Measurements from ENCODE around the gene ETV2. TPM values are rescaled to one million over a fixed set of nuclear protein-coding genes. Genes with fewer than 3 reads are reported as not detected.

ETV2 gene
- total RNA-seq, 2 donors from 2014 or later, result 1.2 to 1.3 TPM

GRCh38 chr19:35692010-35692409 is 50.5 kb downstream of the ETV2 start:
- no peaks in the 10 kb centered on the region for H3K9me3 Mint-ChIP-seq

GRCh38 chr19:35693422-35693821 is 51.9 kb downstream of the ETV2 start:
- no peak overlapping the region for H3K4me3 Mint-ChIP-seq
- H3K9ac ChIP-seq (ENCODE audit: extremely low read depth, low read length, poor library complexity, severe bottlenecking), result no peak overlapping the region

More at GRCh38 chr19:35692010-35692409, 50.5 kb downstream of the ETV2 start:
- H3K27me3 Mint-ChIP-seq (ENCODE audit: insufficient read depth), result peaks cover 4% of the 10 kb centered on the region
- Histone ChIP-seq H3K27me3 (ENCODE audit: control insufficient read depth, insufficient read depth, low read length, poor library complexity, severe bottlenecking) (no peaks in the 10 kb centered on the region), H3K4me1 (ENCODE audit: control insufficient read depth, insufficient read depth, low read length) (no peaks in the 10 kb centered on the region), H3K9me3 (ENCODE audit: control insufficient read depth, low read length) (no peaks in the 10 kb centered on the region), H3K9ac (ENCODE audit: extremely low read depth, low read length, poor library complexity, severe bottlenecking) (no peak overlapping the region), H3K4me3 (ENCODE audit: low read length) (no peak overlapping the region), H3K36me3 (ENCODE audit: control insufficient read depth, insufficient read depth, low read length) (no peaks in the 10 kb centered on the region), H3K27ac (ENCODE audit: low read depth, low read length) (no peak overlapping the region)
- no peak overlapping the region for H3K27ac Mint-ChIP-seq
- TF ChIP-seq CTCF (conservative IDR thresholded peaks at IDR 0.05), result no peak
- no peaks in the 10 kb centered on the region for H3K36me3 Mint-ChIP-seq (ENCODE audit: low read depth)
- WGBS, 2 experiments (ENCODE audit: insufficient coverage in 1 of 2, insufficient read length in 1 of 2), result 92 to 93% methylated on average over 3 to 11 of the region's 11 CpGs
- no peak overlapping the region for H3K4me3 Mint-ChIP-seq
- no peak for DNase-seq
- H3K4me1 Mint-ChIP-seq, result no peaks in the 10 kb centered on the region

GRCh38 chr19:35693835-35694599 is 52.5 kb downstream of the ETV2 start:
- H3K4me3 Mint-ChIP-seq, result no peak overlapping the region
- peak; percentile 96 for DNase-seq

More at GRCh38 chr19:35693422-35693821, 51.9 kb downstream of the ETV2 start:
- 31 to 70% methylated on average over 2 to 5 of the region's 8 CpGs for WGBS, 2 experiments (ENCODE audit: insufficient coverage in 1 of 2, insufficient read length in 1 of 2)
- Mint-ChIP-seq H3K36me3 (ENCODE audit: low read depth) (no peaks in the 10 kb centered on the region), H3K9me3 (no peaks in the 10 kb centered on the region), H3K27me3 (ENCODE audit: insufficient read depth) (peaks cover 5% of the 10 kb centered on the region), H3K4me1 (no peaks in the 10 kb centered on the region), H3K27ac (no peak overlapping the region)
- Histone ChIP-seq H3K27me3 (ENCODE audit: control insufficient read depth, insufficient read depth, low read length, poor library complexity, severe bottlenecking) (no peaks in the 10 kb centered on the region), H3K4me1 (ENCODE audit: control insufficient read depth, insufficient read depth, low read length) (no peaks in the 10 kb centered on the region), H3K27ac (ENCODE audit: low read depth, low read length) (no peak overlapping the region), H3K4me3 (ENCODE audit: low read length) (no peak overlapping the region), H3K36me3 (ENCODE audit: control insufficient read depth, insufficient read depth, low read length) (no peaks in the 10 kb centered on the region), H3K9me3 (ENCODE audit: control insufficient read depth, low read length) (no peaks in the 10 kb centered on the region)
- no peak for TF ChIP-seq CTCF (conservative IDR thresholded peaks at IDR 0.05)
- no peak for DNase-seq

More at GRCh38 chr19:35693835-35694599, 52.5 kb downstream of the ETV2 start:
- peak; percentile 99 for TF ChIP-seq CTCF (conservative IDR thresholded peaks at IDR 0.05)
- Mint-ChIP-seq H3K36me3 (ENCODE audit: low read depth) (no peaks in the 10 kb centered on the region), H3K9me3 (no peaks in the 10 kb centered on the region), H3K27ac (no peak overlapping the region), H3K27me3 (ENCODE audit: insufficient read depth) (peaks cover 5% of the 10 kb centered on the region), H3K4me1 (no peaks in the 10 kb centered on the region)
- 48 to 66% methylated on average over 4 to 8 of the region's 8 CpGs for WGBS, 2 experiments (ENCODE audit: insufficient coverage in 1 of 2, insufficient read length in 1 of 2)
- Histone ChIP-seq H3K27ac (ENCODE audit: low read depth, low read length) (no peak overlapping the region), H3K4me1 (ENCODE audit: control insufficient read depth, insufficient read depth, low read length) (no peaks in the 10 kb centered on the region), H3K27me3 (ENCODE audit: control insufficient read depth, insufficient read depth, low read length, poor library complexity, severe bottlenecking) (no peaks in the 10 kb centered on the region), H3K9me3 (ENCODE audit: control insufficient read depth, low read length) (no peaks in the 10 kb centered on the region), H3K36me3 (ENCODE audit: control insufficient read depth, insufficient read depth, low read length) (no peaks in the 10 kb centered on the region), H3K4me3 (ENCODE audit: low read length) (no peak overlapping the region), H3K9ac (ENCODE audit: extremely low read depth, low read length, poor library complexity, severe bottlenecking) (no peak overlapping the region)

Other genes with a start within 250 kb of the ETV2 start
- gene FFAR2, start 193.5 kb upstream of the ETV2 start, total RNA-seq, result not detected
- gene KRTDAP, start 151.3 kb upstream of the ETV2 start, total RNA-seq, result 1 to 10 TPM; 3.4 to 4.2 TPM
- gene DMKN, start 128.1 kb upstream of the ETV2 start, total RNA-seq, result 100 to 1,000 TPM; 430 to 451 TPM
- gene SBSN, start 113.4 kb upstream of the ETV2 start, total RNA-seq, result not detected
- gene GAPDHS, start 108.3 kb upstream of the ETV2 start, total RNA-seq, result not detected
- gene TMEM147, start 96.1 kb upstream of the ETV2 start, total RNA-seq, result 100 to 1,000 TPM; 109 to 119 TPM
- under 1 TPM in 1 of 2 donors, not detected in 1; 0.18 TPM for gene ATP4A, start 78.1 kb upstream of the ETV2 start, total RNA-seq
- gene PMIS2, start 55.6 kb upstream of the ETV2 start, total RNA-seq, result not detected
- 10 to 100 TPM; 32.4 to 33.7 TPM for gene HAUS5, start 29.0 kb upstream of the ETV2 start, total RNA-seq
- gene RBM42, start 12.7 kb upstream of the ETV2 start, total RNA-seq, result 10 to 100 TPM; 81.1 to 89.2 TPM
- gene COX6B1, start 6.6 kb downstream of the ETV2 start, total RNA-seq, result 100 to 1,000 TPM; 401 to 445 TPM
- gene UPK1A, start 24.8 kb downstream of the ETV2 start, total RNA-seq, result under 1 TPM; 0.37 to 0.46 TPM
- gene ZBTB32, start 62.8 kb downstream of the ETV2 start, total RNA-seq, result not detected
- gene KMT2B, start 76.3 kb downstream of the ETV2 start, total RNA-seq, result 10 to 100 TPM; 48.1 to 54.0 TPM
- 1 to 10 TPM; 4.6 to 7.1 TPM for gene IGFLR1, start 100.7 kb downstream of the ETV2 start, total RNA-seq
- gene U2AF1L4, start 103.7 kb downstream of the ETV2 start, total RNA-seq, result 10 to 100 TPM; 17.3 to 23.2 TPM
- 100 to 1,000 TPM; 101 to 109 TPM for gene PSENEN, start 103.9 kb downstream of the ETV2 start, total RNA-seq
- 1 to 10 TPM; 6.6 to 7.6 TPM for gene LIN37, start 106.8 kb downstream of the ETV2 start, total RNA-seq
- under 1 TPM; 0.33 to 0.90 TPM for gene HSPB6, start 115.3 kb downstream of the ETV2 start, total RNA-seq
- gene PROSER3, start 116.4 kb downstream of the ETV2 start, total RNA-seq, result 10 to 100 TPM; 37.8 to 45.4 TPM
- gene ARHGAP33, start 133.8 kb downstream of the ETV2 start, total RNA-seq, result 10 to 100 TPM; 12.7 to 15.0 TPM
- 1 to 10 TPM; 1.0 to 1.5 TPM for gene PRODH2, start 171.1 kb downstream of the ETV2 start, total RNA-seq
- gene NPHS1, start 210.8 kb downstream of the ETV2 start, total RNA-seq, result under 1 TPM; 0.24 to 0.80 TPM
- gene KIRREL2, start 215.2 kb downstream of the ETV2 start, total RNA-seq, result 1 to 10 TPM; 1.4 to 2.3 TPM
- gene APLP1, start 226.8 kb downstream of the ETV2 start, total RNA-seq, result 10 to 100 TPM in 1 of 2 donors, 1 to 10 TPM in 1; 4.1 to 10.6 TPM

Data from endodermal cell (in vitro differentiated cells).